Stimulated activated CD8-positive, alpha-beta memory T cell treated with anti-CD3 and anti-CD28 coated beads, Interleukin-4, amount 100 ng/mL, for 4 hours (primary cell): Measurements from ENCODE around the gene ZNF485.
A peak's percentile ranks its signal among the peaks of the same experiment; 100 is the strongest.
"Not testable (repeated sequence)": the region's sequence is repeated elsewhere in the genome, so short reads cannot be mapped to it uniquely, and the experiment has no call there.

ENCODE experiments used
- DNase-seq, 2 donors: peaks; one replicate each; pipeline ENCODE4 v3.0.0-alpha.2; 2020; ENCODE audit warnings: low read depth in 2 of 2, low spot score in 1 of 2

Gene ZNF485

DNA sequence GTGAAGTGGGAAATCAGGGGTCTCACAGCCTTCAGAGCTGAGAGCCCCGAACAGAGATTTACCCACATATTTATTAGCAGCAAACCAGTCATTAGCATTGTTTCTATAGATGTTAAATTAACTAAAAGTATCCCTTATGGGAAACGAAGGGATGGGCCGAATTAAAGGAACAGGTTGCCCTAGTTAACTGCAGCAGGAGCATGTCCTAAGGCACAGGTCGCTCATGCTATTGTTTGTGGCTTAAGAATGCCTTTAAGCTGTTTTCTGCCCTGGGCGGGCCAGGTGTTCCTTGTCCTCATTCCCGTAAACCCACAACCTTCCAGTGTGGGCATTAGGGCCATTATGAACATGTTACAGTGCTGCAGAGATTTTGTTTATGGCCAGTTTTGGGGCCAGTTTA, 4.7 kb upstream of the ZNF485 start:
- not testable (repeated sequence) for DNase-seq

DNA sequence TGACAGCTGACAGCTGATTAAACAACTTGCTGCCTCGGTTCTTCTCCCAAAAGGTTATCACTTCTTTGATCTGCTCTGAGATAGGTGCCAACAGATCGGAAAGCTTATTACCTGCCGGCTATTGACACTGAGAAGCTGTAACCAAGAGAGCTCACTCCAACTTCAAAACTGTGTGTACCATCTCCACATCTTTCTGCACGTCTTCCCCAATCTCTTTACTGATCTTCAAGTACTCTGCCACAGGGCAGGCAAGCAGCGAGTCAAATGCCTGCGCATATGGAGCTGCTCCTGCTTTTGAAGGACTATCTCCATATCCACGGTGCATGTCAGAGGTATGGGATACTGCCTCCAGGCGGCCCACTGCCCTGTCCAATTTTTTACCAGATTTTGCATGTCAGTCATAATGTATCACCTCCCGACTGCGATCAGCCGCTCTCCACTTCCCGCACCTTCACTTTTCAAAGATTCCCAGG, 352 bp upstream of the ZNF485 start:
- DNase-seq: no peak

DNA sequence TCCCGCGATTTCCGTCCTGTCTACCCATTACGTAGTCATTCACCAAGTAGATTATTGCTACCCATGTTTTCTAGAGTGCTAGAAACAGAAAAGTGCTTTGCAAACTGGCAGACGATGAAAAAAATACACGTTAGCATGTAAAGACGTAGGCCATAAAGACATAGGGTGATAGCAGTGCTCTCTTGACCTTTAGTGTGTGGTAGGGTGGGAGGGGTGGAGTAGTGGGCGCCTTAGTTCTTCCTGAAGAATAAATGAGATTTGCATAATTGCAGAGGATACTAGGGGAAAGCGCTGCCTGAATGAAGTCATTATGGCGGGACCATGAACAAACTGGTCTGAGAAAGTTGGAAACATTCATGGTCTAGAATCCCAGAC, 948 bp downstream of the ZNF485 start:
- DNase-seq: no peak

DNA sequence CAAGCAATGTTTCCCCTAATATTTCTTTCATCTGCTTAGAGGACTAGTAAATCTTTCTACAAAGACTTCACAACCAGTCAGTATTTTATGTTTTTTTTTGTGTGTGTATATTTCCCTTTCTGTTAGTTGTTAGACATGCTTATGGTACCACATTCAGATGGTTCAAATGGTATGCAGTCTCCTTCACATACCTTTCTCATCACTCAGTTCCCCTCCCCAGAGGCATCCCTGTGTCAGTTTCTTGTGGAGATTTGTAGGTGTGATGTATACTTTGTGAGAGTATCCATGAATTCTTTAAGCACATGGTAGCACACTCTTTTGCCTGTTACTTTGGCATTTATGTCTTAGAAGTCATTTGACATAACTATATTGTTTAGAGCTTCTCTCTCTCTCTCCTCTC, 4.4 kb downstream of the ZNF485 start:
- no peak for DNase-seq

DNA sequence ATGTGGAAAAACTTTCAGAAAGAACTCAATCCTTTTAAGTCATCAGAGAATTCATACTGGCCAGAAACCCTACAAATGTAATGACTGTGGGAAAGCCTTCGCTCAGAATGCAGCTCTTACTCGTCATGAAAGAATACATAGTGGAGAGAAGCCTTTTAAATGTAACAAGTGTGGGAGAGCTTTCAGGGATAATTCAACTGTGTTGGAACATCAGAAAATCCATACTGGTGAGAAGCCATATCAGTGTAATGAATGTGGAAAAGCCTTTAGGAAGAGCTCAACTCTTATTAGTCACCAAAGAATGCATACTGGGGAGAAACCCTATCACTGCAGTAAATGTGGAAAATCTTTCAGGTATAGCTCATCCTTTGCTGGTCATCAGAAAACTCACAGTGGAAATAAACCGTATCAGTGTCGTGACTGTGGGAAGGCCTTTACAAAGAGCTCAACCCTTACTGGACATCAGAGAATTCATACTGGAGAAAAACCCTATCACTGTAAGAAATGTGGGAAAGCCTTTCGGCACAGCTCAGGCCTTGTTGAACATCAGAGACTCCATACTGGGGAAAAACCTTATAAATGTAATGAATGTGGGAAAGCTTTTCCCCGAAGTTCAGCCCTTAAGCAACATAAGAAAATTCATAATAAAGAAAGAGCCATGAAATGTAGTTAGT, 10.6 kb downstream of the ZNF485 start:
- no peak for DNase-seq

DNA sequence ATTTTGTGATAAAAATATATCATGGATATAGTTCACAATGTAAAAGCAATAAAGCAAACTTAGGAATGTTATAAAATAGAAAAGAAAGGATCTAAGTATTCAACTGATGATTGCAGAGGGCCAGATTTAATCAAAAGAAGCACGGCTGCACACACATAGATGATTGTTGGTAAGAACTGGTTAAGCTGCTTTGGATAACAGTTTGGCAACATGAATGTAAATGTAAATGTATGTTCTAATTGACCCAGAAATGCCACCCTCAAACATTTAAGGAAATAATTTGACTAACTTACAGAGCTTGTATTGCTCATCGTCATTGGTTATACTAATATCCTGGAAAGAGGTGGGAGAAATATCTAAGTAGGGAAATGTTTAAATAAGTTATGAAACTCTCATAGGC, 13.1 kb downstream of the ZNF485 start:
- no peak for DNase-seq

DNA sequence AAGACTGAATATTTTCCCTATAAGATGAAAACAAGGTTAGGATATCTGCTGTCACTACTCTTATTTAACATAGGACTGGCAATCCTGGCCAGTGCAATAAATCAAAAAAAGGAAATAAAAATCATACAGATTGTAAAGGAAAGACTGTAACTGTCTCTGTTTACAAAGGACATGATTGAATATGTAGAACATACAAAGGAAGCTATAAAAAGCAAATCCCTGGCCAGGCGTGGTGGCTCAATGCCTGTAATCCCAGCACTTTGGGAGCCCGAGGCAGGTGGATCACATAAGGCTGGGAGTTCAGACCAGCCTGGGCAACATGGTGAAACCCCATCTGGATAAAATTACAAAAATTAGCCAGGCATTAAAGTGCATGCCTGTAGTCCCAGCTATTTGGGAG, 15.8 kb downstream of the ZNF485 start:
- no peak for DNase-seq

DNA sequence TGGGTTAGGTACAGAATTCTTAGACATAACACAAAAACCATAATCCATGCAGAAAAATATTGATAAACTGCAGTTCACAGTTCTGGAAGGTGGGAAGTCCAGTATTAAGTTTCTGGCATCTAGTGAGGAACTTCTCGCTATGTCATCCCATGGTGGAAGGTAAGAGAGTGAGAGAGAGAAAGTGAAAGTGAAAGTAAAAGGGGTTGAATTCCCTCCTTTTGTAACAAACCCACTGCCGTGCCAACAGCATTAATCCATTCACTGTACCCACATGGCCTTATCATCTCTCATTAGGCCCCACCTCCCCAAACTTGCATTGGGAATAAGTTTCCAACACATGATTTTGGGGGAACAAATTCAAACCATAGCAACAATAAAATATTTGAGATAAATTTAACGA, 17.1 kb downstream of the ZNF485 start:
- no peak for DNase-seq

DNA sequence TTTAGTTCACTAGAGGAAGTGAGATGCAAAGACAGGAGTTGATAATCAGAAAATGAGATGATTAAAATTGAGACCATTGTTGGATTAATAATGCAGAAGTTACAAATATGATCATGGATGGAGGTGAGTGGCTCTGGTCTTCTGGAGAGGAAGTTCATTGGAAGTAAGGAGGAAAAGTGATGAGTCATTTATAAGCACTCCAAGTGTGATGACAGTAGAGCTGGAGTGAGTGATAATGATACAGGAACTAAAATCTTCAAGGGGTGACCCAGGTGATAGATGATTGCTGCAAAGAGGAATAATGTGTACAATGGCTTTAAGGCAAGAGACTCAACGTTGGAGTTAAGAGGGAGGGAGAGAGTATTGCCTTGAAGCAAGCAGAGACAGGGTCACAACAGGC, 21.7 kb downstream of the ZNF485 start:
- DNase-seq: no peak

DNA sequence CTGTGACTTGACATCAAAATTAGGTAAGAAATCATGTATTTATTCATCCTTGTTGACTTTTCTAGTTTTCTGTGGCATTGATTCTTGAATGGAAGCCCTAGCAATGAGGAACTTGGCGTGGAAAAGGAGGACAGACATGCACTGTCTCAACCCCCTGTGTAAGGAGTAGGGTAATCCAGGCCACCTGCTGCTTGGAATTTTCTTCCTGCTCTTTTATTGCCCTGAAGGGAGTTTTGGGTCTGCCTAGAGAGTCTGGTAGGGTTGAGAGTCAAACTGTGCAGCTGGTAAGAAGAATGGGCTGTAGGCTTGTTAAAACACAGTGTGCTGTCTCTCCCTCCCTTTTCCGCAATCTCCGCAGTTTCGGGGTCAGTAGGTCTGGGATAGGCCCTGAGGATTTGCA, 22.7 kb downstream of the ZNF485 start:
- DNase-seq: no peak

DNA sequence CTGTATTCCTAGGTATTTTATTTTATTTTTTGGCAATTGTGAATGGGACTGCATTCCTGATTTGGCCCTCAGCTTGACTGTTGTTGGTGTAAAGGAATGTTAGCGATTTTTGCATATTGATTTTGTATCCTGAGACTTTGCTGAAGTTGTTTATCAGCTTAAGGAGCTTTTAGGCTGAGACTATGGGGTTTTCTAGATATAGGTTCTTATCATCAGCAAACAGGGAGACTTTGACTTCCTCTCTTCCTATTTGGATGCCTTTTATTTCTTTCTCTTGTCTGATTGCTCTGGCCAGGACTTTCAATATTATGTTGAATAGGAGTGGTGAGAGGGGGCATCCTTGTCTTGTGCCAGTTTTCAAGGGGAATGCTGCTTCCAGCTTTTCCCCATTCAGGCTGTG, 29.6 kb downstream of the ZNF485 start:
- not testable (repeated sequence) for DNase-seq

DNA sequence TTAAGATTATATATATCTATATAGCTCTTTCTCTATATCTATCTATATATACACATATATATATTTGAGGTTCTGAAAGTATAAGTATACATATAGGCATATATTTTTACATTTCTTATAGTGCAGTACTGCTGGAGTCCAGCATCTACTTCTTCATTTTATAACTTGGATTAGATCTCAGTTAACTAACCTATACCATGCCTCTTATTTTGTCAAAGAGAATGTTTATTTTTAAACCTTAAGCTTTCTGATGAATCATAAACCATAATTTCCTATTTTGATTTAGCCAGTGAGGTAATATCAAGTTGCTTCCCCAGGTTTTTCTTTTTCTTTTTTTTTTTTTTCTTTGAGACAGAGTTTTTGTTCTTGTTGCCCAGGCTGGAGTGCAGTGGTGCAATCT, 34.4 kb downstream of the ZNF485 start:
- no peak for DNase-seq

DNA sequence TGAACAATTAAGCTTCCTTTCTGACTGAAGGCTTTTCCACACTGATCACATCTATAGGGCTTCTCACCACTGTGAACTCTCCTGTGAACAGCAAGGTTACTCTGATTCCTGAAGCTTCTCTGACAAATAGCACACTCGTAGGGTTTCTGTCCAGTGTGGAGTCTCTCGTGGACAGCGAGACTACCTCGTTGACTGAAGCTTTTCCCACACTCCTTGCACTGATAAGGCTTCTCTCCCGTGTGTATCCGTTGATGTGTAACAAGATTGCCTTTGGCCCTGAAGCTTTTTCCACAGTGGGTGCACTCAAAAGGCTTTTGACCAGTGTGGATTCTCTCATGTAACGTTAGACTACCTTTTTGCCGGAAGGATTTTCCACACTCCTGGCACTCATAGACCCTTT, 38.0 kb downstream of the ZNF485 start:
- DNase-seq: no peak

DNA sequence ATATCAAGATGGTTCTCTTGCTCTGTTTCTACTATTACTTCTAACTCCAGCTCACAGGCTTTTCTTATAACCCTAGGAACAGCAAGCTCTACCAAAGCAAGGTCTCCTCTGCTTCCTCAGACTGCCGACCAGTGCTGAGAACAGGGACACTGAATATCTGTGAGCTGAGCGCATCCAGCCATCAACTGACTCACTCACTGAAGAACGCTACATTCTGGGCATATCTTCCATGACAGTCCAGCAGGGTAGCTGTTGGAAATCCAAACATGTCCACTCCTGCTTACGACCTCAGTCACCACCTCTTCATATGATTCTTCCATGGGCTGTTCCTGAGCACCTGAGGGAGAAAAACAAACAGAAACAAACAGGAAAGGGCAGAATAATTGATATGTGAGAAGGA, 39.6 kb downstream of the ZNF485 start:
- DNase-seq: no peak

DNA sequence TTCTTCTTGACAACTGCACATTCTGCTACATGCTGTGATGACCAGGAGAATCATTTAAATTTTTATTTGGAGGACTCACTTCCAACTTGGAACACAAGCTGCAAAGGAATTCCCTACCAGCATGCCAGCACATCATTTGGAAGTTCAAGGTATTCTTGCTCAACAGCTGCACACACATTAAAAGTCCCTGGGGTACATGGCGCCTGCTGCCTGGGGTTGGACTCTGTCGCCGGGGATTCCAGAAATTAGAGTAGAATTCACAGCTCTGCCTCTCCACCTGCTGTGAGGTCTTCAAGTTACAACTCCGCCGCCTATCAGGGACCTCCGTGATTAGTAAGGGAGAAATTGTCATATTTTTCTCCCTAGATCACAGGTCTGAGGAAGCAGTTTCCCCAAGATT, 41.3 kb downstream of the ZNF485 start:
- DNase-seq: no peak

DNA sequence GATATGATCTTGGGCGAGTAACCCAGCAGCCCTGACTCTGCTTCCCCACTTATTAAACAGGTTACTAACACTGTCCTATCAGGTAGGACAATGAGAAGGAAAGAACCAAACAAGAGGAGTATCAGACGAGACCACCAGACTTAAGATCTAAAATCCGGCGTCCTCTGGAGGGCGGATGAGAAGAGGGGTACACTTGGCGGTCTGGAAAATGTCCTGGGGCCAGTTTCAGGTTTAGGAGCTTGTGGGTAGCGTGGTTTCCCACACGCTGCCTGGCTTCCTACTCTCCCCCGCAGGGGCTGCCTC, 41.8 kb downstream of the ZNF485 start:
- DNase-seq: no peak

DNA sequence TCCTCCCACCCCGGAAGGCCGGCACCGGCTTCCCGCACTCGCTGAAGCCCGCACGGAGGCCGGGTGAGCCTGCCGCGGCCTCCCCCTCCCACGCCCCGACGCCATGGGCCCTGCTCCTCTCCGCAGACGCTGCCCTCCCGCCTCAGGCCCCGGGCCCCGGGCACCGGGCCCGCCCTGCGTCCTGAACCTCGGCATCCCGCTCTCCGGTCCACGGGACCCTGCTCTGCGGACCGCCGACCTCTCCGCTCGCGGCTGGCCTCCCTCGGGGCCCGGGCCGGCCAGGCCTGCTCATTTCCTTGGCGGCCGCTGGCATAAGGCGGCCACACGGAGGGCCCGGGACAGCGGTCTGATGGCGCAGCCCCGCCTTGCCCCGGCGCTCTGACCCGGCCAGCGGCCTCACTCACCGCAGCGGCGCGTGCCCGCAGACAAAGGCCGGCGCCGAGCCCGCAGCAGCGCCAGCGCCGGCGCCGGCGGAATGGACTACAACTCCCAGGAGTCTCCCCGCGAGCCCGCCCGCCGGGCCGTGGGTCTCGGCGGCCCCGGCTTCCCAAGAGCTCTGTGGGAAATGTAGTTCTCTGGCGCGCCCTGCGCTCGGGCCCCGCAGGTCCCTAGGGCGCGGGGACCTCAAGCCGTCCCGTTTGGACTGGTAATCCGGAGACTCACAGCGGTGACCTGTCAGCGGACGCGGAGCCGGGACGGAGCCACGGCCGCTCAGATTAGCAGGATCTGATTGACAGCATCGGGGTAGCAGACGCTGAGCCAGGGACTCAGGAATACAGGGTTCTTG, 42.4 kb downstream of the ZNF485 start, which contains the start of gene ZNF32:
Gene ZNF32, minus strand, starts transcription at position 484 of the 787 bp plus-strand sequence. CDS start 2,748 bp downstream, outside the sequence.
- peak; percentile 57 to 63 for DNase-seq

DNA sequence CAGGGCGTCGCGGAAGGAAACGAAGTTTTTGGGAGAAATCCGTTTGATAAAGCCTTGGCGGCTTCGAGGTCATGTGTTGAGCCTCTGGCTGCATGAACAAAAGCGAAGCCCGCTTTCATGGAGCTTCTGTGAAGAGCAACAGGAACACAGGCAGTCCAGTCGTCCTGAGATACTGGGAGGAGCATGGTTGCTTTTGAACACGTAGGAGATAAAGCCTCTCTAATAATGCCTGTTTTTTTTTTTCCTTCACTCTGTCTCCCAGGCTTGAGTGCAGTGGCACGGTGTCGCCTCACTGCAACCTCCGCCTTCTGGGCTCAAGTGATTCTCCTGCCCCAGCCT, 42.9 kb downstream of the ZNF485 start:
- DNase-seq: no peak

DNA sequence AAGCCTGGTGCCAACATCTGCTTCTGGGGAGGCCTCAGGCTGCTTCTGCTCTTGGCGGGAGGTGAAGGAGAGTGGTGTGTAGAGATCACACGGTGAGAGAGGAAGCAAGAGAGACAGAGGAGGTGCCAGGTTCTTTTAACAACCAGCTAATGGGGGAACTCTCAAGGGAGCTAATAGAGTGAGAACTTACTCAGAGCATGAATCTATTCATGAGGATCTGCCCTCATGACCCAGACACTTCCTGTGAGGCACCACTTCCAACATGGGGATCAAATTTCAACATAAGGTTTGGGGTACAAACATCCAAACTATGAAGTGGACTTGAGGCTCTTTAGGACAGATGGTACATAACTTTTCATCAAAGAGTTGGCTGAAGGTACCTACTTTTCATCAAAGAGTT, 47.5 kb downstream of the ZNF485 start:
- DNase-seq: no peak

DNA sequence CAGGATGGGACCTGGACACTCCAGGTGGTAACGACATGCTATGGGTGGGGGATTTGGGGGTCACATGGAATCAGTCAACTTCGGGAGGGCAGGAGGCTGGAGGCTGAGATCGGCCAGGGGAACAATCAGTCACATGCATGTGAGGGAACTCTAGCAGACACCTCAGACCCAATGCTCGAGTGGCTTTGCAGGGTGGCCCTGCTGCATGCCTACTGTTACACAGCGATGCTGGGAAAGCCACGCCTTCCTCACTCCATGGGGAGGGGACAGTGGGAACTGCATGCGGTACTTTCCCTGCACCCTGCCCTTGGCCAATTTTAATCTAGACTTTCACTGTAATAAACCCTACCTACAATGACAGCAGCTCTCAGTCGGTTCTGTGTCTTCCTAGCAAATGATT, 49.1 kb downstream of the ZNF485 start:
- no peak for DNase-seq

DNA sequence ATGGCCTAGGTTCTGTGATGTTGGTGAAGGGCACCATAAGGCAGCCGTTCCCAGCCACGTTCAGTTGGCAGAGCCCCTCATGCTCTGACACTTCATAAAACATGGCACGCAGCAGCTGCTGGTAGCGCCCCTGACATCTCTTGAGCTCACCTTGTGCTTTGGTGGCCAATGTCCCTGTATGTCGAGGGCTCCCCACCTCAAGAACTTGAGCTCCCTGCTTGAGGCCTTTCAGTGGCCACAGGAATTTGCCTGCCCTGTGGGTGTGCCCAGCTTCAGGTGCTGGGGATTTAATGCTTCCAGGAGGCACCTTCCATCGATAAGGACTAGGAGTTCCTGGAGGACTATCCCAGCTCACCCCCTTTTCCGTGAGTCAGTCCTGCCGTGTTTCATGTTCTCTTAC, 52.0 kb downstream of the ZNF485 start:
- no peak for DNase-seq

DNA sequence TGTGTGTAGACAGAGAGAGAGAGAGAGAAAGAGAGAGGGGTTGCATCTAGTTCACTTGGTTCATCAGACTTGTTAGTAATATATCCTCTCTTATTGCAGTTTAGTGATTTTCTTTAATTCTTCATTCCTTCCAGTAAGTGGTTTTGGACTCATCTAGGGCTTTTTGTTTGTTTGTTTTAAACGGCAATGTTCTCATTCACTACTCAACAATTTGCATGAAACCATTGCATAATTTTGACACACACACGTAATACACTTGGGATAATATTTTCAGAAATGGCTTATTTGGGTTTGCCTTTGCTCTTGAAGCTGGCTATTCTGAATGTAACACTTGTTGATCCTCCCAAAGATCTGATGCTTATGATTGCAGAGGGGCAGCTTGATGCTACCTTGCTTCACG, 58.8 kb downstream of the ZNF485 start:
- no peak for DNase-seq

DNA sequence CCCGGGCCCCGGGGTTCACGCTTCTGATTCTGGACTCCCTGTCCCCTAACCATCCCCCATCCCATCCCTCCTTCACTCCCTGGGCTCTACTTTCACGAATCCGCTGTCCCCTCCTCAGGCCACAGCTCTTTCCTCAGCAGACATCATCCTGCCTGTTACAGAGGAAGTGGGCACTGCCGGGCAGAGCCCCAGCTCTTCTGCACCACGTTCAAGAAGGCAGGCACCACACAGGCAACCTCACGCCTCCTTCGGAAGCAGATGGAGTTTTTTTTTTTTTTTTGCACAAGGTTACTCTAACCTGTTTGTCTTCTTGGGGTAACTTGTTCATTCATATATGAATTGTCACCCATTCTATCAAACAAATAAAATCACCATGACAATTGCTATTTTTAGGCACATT, 60.3 kb downstream of the ZNF485 start:
- no peak for DNase-seq
